GM12892 (cell line): Measurements from ENCODE around the gene RPS3.
"Not testable (repeated sequence)": the region's sequence is repeated elsewhere in the genome, so short reads cannot be mapped to it uniquely, and the experiment has no call there.

ENCODE experiments used
- POLR2A ChIP-seq: IDR thresholded peaks from 2 replicates; pipeline ENCODE4 v1.6.1; 2011; ENCODE audit warnings: low read depth, low read length, control low read depth
- POLR2AphosphoS5 ChIP-seq: IDR thresholded peaks from 2 replicates; pipeline ENCODE4 v1.6.1; 2011; ENCODE audit warnings: low read depth, low read length, control low read depth

DNA sequence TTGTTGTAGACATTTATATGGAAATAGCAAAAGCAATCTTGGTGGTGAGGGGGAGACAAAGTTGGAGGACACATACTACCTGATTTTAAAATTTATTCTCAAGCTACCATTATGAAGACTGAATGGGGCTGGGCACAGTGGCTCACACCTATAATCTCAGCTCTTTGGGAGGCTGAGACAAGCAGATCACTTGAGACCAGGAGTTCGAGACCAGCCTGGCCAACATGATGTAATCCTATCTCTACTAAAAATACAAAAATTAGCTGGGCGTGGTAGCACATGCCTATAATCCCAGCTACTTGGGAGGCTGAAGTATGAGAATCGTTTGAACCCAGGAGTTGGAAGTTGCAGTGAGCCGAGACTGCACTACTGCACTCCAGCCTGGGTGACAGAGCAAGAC is 37.0 kb upstream of the RPS3 start:
- not testable (repeated sequence) for TF ChIP-seq POLR2AphosphoS5, POLR2A
